Activated CD4-positive, alpha-beta memory T cell treated with anti-CD3 and anti-CD28 coated beads, Interleukin-2, amount 10 ng/mL, durations not matched to agents 7 days and 5 days (primary cell): Measurements from ENCODE around the gene SMR3A. TPM values are rescaled to one million over a fixed set of nuclear protein-coding genes. Genes with fewer than 3 reads are reported as not detected.

Source experiments
- CTCF ChIA-PET: fragments of 350-600 bp; sonication (Branson Sonifier 250); formaldehyde crosslinking; loops from one replicate; lab custom pipeline; 2021; ENCODE audit warnings: antibody characterized with exemption, inconsistent platforms; lab: Charles Lee
- POLR2A ChIA-PET: fragments of 350-600 bp; sonication (Branson Sonifier 250); formaldehyde crosslinking; loops from one replicate; lab custom pipeline; 2021; ENCODE audit warnings: antibody characterized with exemption; lab: Charles Lee
- DNase-seq: peaks from one replicate; pipeline ENCODE4 v3.0.0-alpha.2; 2020
- H3K27ac Mint-ChIP-seq: one replicate; pipeline ENCODE4 v1.8.0; 2021; ENCODE audit warnings: mild to moderate bottlenecking, mixed read lengths
- H3K27me3 Mint-ChIP-seq: one replicate; pipeline ENCODE4 v1.8.0; 2021; ENCODE audit warnings: mixed read lengths
- H3K36me3 Mint-ChIP-seq: one replicate; pipeline ENCODE4 v1.8.0; 2021; ENCODE audit warnings: low read depth, mixed read lengths
- H3K4me1 Mint-ChIP-seq: one replicate; pipeline ENCODE4 v1.8.0; 2021; ENCODE audit warnings: mixed read lengths
- H3K4me3 Mint-ChIP-seq: one replicate; pipeline ENCODE4 v1.8.0; 2021; ENCODE audit warnings: mild to moderate bottlenecking, mixed read lengths
- H3K9me3 Mint-ChIP-seq: one replicate; pipeline ENCODE4 v1.8.0; 2021; ENCODE audit warnings: mixed read lengths
- total RNA-seq, 2 experiments: library from RNA; stranded (reverse); gene quantifications; one replicate each; pipeline ENCODE4 v1.2.3, GENCODE V29; 2021

Gene SMR3A
- not detected for total RNA-seq

GRCh38 chr4:70360460-70360859 is at the start of gene SMR3A:
Gene SMR3A (plus strand): TSS chr4:70360760. CDS start chr4:70362116, 1,356 bp downstream.
- no peak for DNase-seq
- no peaks in the 10 kb centered on the region for H3K36me3 Mint-ChIP-seq

GRCh38 chr4:70313736-70314135 is 46.8 kb upstream of the SMR3A start:
- CTCF ChIA-PET = no interaction called here

More at GRCh38 chr4:70360460-70360859, at the start of gene SMR3A:
- Mint-ChIP-seq H3K9me3 (no peaks in the 10 kb centered on the region), H3K27me3 (no peaks in the 10 kb centered on the region), H3K4me1 (no peaks in the 10 kb centered on the region), H3K27ac (no peak within 1 kb of the TSS), H3K4me3 (no peak within 1 kb of the TSS)
- ChIA-PET POLR2A (no interaction called here), CTCF (no interaction called here)

GRCh38 chr4:70315928-70316327 is 44.6 kb upstream of the SMR3A start:
- Mint-ChIP-seq H3K9me3 (no peaks in the 10 kb centered on the region), H3K4me3 (no peak overlapping the region), H3K27ac (no peak overlapping the region), H3K4me1 (no peaks in the 10 kb centered on the region), H3K36me3 (no peaks in the 10 kb centered on the region), H3K27me3 (no peaks in the 10 kb centered on the region)
- POLR2A ChIA-PET = no interaction called here
- DNase-seq = no peak
- CTCF ChIA-PET = no interaction called here

More at GRCh38 chr4:70313736-70314135, 46.8 kb upstream of the SMR3A start:
- H3K36me3 Mint-ChIP-seq = no peaks in the 10 kb centered on the region
- H3K4me1 Mint-ChIP-seq = no peaks in the 10 kb centered on the region
- DNase-seq = no peak
- no peak overlapping the region for H3K27ac Mint-ChIP-seq
- no peaks in the 10 kb centered on the region for H3K27me3 Mint-ChIP-seq
- POLR2A ChIA-PET = no interaction called here
- no peak overlapping the region for H3K4me3 Mint-ChIP-seq
- no peaks in the 10 kb centered on the region for H3K9me3 Mint-ChIP-seq

GRCh38 chr4:70326052-70326451 is 34.5 kb upstream of the SMR3A start:
- POLR2A ChIA-PET = no interaction called here
- no peak overlapping the region for H3K4me3 Mint-ChIP-seq

GRCh38 chr4:70334681-70335080 is 25.9 kb upstream of the SMR3A start, which contains the start of gene CABS1:
Gene CABS1 (plus strand): TSS chr4:70334981. CDS start chr4:70335040, 59 bp downstream.
- no peak within 1 kb of the TSS for H3K27ac Mint-ChIP-seq
- H3K4me3 Mint-ChIP-seq = no peak within 1 kb of the TSS
- no peaks in the 10 kb centered on the region for H3K27me3 Mint-ChIP-seq
- POLR2A ChIA-PET = no interaction called here
- H3K9me3 Mint-ChIP-seq = no peaks in the 10 kb centered on the region
- no peaks in the 10 kb centered on the region for H3K36me3 Mint-ChIP-seq
- CTCF ChIA-PET = no interaction called here
- DNase-seq = no peak
- H3K4me1 Mint-ChIP-seq = no peaks in the 10 kb centered on the region

More at GRCh38 chr4:70326052-70326451, 34.5 kb upstream of the SMR3A start:
- DNase-seq = no peak
- no peaks in the 10 kb centered on the region for H3K27me3 Mint-ChIP-seq
- no peaks in the 10 kb centered on the region for H3K36me3 Mint-ChIP-seq
- CTCF ChIA-PET = no interaction called here
- H3K27ac Mint-ChIP-seq = no peak overlapping the region
- H3K9me3 Mint-ChIP-seq = no peaks in the 10 kb centered on the region
- no peaks in the 10 kb centered on the region for H3K4me1 Mint-ChIP-seq

- Mint-ChIP-seq H3K9me3 (no peaks in the 10 kb centered on the region), H3K4me1 (no peaks in the 10 kb centered on the region), H3K27ac (no peak overlapping the region), H3K36me3 (no peaks in the 10 kb centered on the region), H3K27me3 (no peaks in the 10 kb centered on the region), H3K4me3 (no peak overlapping the region)
- CTCF ChIA-PET = no interaction called here
- POLR2A ChIA-PET = no interaction called here
- no peak for DNase-seq
Observed at GRCh38 chr4:70336043-70336442, 24.5 kb upstream of the SMR3A start.

GRCh38 chr4:70337886-70338420 is 22.6 kb upstream of the SMR3A start:
- H3K9me3 Mint-ChIP-seq = no peaks in the 10 kb centered on the region
- DNase-seq = no peak
- POLR2A ChIA-PET = no interaction called here

GRCh38 chr4:70356185-70356584 is 4.4 kb upstream of the SMR3A start:
- H3K27ac Mint-ChIP-seq = no peak overlapping the region
- ChIA-PET CTCF (no interaction called here), POLR2A (no interaction called here)
- no peaks in the 10 kb centered on the region for H3K27me3 Mint-ChIP-seq
- no peak overlapping the region for H3K4me3 Mint-ChIP-seq
- H3K9me3 Mint-ChIP-seq = no peaks in the 10 kb centered on the region
- no peaks in the 10 kb centered on the region for H3K36me3 Mint-ChIP-seq
- DNase-seq = no peak
- H3K4me1 Mint-ChIP-seq = no peaks in the 10 kb centered on the region

More at GRCh38 chr4:70337886-70338420, 22.6 kb upstream of the SMR3A start:
- H3K4me3 Mint-ChIP-seq = no peak overlapping the region
- no peaks in the 10 kb centered on the region for H3K27me3 Mint-ChIP-seq
- H3K27ac Mint-ChIP-seq = no peak overlapping the region
- no peaks in the 10 kb centered on the region for H3K36me3 Mint-ChIP-seq
- CTCF ChIA-PET = no interaction called here
- H3K4me1 Mint-ChIP-seq = no peaks in the 10 kb centered on the region

GRCh38 chr4:70359115-70359661 is 1.4 kb upstream of the SMR3A start:
- H3K36me3 Mint-ChIP-seq = no peaks in the 10 kb centered on the region
- ChIA-PET CTCF (no interaction called here), POLR2A (no interaction called here)
- DNase-seq = no peak
- H3K4me1 Mint-ChIP-seq = no peaks in the 10 kb centered on the region
- H3K4me3 Mint-ChIP-seq = no peak overlapping the region
- no peaks in the 10 kb centered on the region for H3K9me3 Mint-ChIP-seq
- H3K27me3 Mint-ChIP-seq = no peaks in the 10 kb centered on the region
- no peak overlapping the region for H3K27ac Mint-ChIP-seq

- Mint-ChIP-seq H3K9me3 (no peaks in the 10 kb centered on the region), H3K27me3 (no peaks in the 10 kb centered on the region), H3K36me3 (no peaks in the 10 kb centered on the region), H3K4me3 (no peak overlapping the region), H3K4me1 (no peaks in the 10 kb centered on the region), H3K27ac (no peak overlapping the region)
- ChIA-PET CTCF (no interaction called here), POLR2A (no interaction called here)
- DNase-seq = no peak
Observed at GRCh38 chr4:70364002-70364401, 3.4 kb downstream of the SMR3A start.

- POLR2A ChIA-PET = no interaction called here
- DNase-seq = no peak
- Mint-ChIP-seq H3K27ac (no peak overlapping the region), H3K36me3 (no peaks in the 10 kb centered on the region), H3K4me3 (no peak overlapping the region), H3K9me3 (no peaks in the 10 kb centered on the region), H3K27me3 (no peaks in the 10 kb centered on the region), H3K4me1 (no peaks in the 10 kb centered on the region)
- CTCF ChIA-PET = no interaction called here
Observed at GRCh38 chr4:70365479-70365878, 4.9 kb downstream of the SMR3A start.

- ChIA-PET CTCF (no interaction called here), POLR2A (no interaction called here)
- no peak for DNase-seq
- H3K4me1 Mint-ChIP-seq = no peaks in the 10 kb centered on the region
- H3K27me3 Mint-ChIP-seq = no peaks in the 10 kb centered on the region
- no peak overlapping the region for H3K27ac Mint-ChIP-seq
- no peak overlapping the region for H3K4me3 Mint-ChIP-seq
- no peaks in the 10 kb centered on the region for H3K9me3 Mint-ChIP-seq
- no peaks in the 10 kb centered on the region for H3K36me3 Mint-ChIP-seq
Observed at GRCh38 chr4:70367813-70368212, 7.3 kb downstream of the SMR3A start.

GRCh38 chr4:70371987-70372386 is 11.4 kb downstream of the SMR3A start:
- H3K27me3 Mint-ChIP-seq = no peaks in the 10 kb centered on the region
- H3K9me3 Mint-ChIP-seq = no peaks in the 10 kb centered on the region
- CTCF ChIA-PET = no interaction called here
- H3K4me3 Mint-ChIP-seq = no peak overlapping the region
- POLR2A ChIA-PET = no interaction called here
- no peak for DNase-seq
- H3K4me1 Mint-ChIP-seq = no peaks in the 10 kb centered on the region
- H3K27ac Mint-ChIP-seq = no peak overlapping the region
- H3K36me3 Mint-ChIP-seq = no peaks in the 10 kb centered on the region

- Mint-ChIP-seq H3K36me3 (no peaks in the 10 kb centered on the region), H3K4me1 (no peaks in the 10 kb centered on the region), H3K4me3 (no peak overlapping the region), H3K27ac (no peak overlapping the region), H3K27me3 (no peaks in the 10 kb centered on the region), H3K9me3 (no peaks in the 10 kb centered on the region)
- POLR2A ChIA-PET = no interaction called here
- no peak for DNase-seq
- CTCF ChIA-PET = no interaction called here
Observed at GRCh38 chr4:70372760-70373159, 12.2 kb downstream of the SMR3A start.
